SK-N-SH (cell line): ENCODE data around the gene MAP3K3. TPM values are rescaled to one million over a fixed set of nuclear protein-coding genes. Genes with fewer than 3 reads are reported as not detected.

Experiments used
- CTCF ChIA-PET: fragments of 300-600, 350-600 bp; formaldehyde crosslinking; extraction: SDS; loops from one replicate; lab custom pipeline; 2021; lab: Yijun Ruan, JAX
- POLR2A ChIA-PET: fragments of 350-600 bp; sonication (Branson Sonifier 250); formaldehyde crosslinking; extraction: SDS; loops from one replicate; lab custom pipeline; 2020; ENCODE audit warnings: antibody characterized with exemption, inconsistent platforms; lab: Yijun Ruan, JAX
- DNase-seq: peaks from one replicate; pipeline ENCODE4 v3.0.0; 2012
- H2AFZ ChIP-seq: fragments of 200-600 bp; sonication (generic); 2 replicates; pipeline ENCODE4 v1.8.1; 2016; ENCODE audit warnings: antibody characterized with exemption, mild to moderate bottlenecking, low read depth
- H3F3A ChIP-seq: fragments of 200-600 bp; sonication (generic); replicated peaks from 2 replicates; pipeline ENCODE3; 2016; ENCODE audit warnings: antibody characterized with exemption, mild to moderate bottlenecking; ENCODE audit not compliant: insufficient read depth
- H3K27ac ChIP-seq, 2 experiments: fragments of 200-500 bp in 1 of 2; fragments of 200-600 bp in 1 of 2; sonication (Bioruptor generic) in 1 of 2; sonication (generic), shearing (Covaris generic) in 1 of 2; 2 replicates each; pipeline versions ENCODE4 v1.5.1 to v1.6.1; 2014 to 2016; ENCODE audit warnings: low read depth in 2 of 2, inconsistent platforms in 1 of 2, low read length in 1 of 2, mild to moderate bottlenecking in 1 of 2, mixed read lengths in 1 of 2
- H3K27me3 ChIP-seq: fragments of 200-600 bp; sonication (generic), shearing (Covaris generic); 2 replicates; pipeline ENCODE4 v1.6.1; 2016; ENCODE audit warnings: mixed run types; ENCODE audit not compliant: insufficient read depth
- H3K36me3 ChIP-seq, 2 experiments: fragments of 200-500 bp in 1 of 2; fragments of 200-600 bp in 1 of 2; sonication (Bioruptor generic) in 1 of 2; sonication (generic) in 1 of 2; replicated peaks in 1 of 2; 2 replicates each; pipeline versions ENCODE3 to v1.5.1; 2014 to 2016; ENCODE audit warnings: low read length in 1 of 2, mild to moderate bottlenecking in 1 of 2; ENCODE audit not compliant: insufficient read depth in 2 of 2, control insufficient read depth in 1 of 2
- H3K4me1 ChIP-seq, 2 experiments: fragments of 200-500 bp in 1 of 2; fragments of 200-600 bp in 1 of 2; sonication (Bioruptor generic) in 1 of 2; sonication (generic), shearing (Covaris generic) in 1 of 2; 2 replicates each; pipeline versions ENCODE4 v1.5.1 to v1.6.1; 2014 to 2016; ENCODE audit warnings: low read depth in 1 of 2, low read length in 1 of 2, mixed run types in 1 of 2; ENCODE audit not compliant: insufficient read depth in 2 of 2, control insufficient read depth in 1 of 2
- H3K4me2 ChIP-seq: fragments of 200-600 bp; sonication (generic), shearing (Covaris generic); 2 replicates; pipeline ENCODE4 v1.6.1; 2017; ENCODE audit warnings: mixed run types
- H3K4me3 ChIP-seq, 2 experiments: fragments of 200-500 bp in 1 of 2; fragments of 200-600 bp in 1 of 2; sonication (Bioruptor generic) in 1 of 2; sonication (generic), shearing (Covaris generic) in 1 of 2; 2 replicates each; pipeline versions ENCODE4 v1.5.1 to v1.8.1; 2014 to 2016; ENCODE audit warnings: low read depth in 2 of 2, inconsistent platforms in 1 of 2, low read length in 1 of 2, mild to moderate bottlenecking in 1 of 2, mixed read lengths in 1 of 2, moderate library complexity in 1 of 2
- H3K79me2 ChIP-seq: fragments of 200-600 bp; sonication (generic); 2 replicates; pipeline ENCODE4 v1.8.1; 2017; ENCODE audit warnings: mild to moderate bottlenecking; ENCODE audit not compliant: insufficient read depth
- H3K9ac ChIP-seq: fragments of 200-600 bp; sonication (generic); 2 replicates; pipeline ENCODE4 v1.6.1; 2017; ENCODE audit warnings: mixed run types
- H3K9me2 ChIP-seq: fragments of 200-600 bp; sonication (generic); 2 replicates; pipeline ENCODE4 v1.6.1; 2017; ENCODE audit warnings: mixed run types
- H3K9me3 ChIP-seq: fragments of 200-600 bp; sonication (generic); 2 replicates; pipeline ENCODE4 v1.6.1; 2017; ENCODE audit warnings: mixed run types, mild to moderate bottlenecking, moderate library complexity
- H4K20me1 ChIP-seq: fragments of 200-600 bp; sonication (generic); 2 replicates; pipeline ENCODE4 v1.6.1; 2017; ENCODE audit warnings: mild to moderate bottlenecking, mixed run types; ENCODE audit not compliant: insufficient read depth
- EZH2phosphoT487 ChIP-seq: fragments of 200-600 bp; sonication (generic); IDR thresholded peaks from 2 replicates; pipeline ENCODE4 v1.6.1; 2017; ENCODE audit warnings: low read depth, mixed run types, mild to moderate bottlenecking, antibody characterized with exemption, moderate library complexity, borderline replicate concordance
- FOSL2 ChIP-seq: IDR thresholded peaks from 2 replicates; pipeline ENCODE4 v1.4.0; 2012; ENCODE audit warnings: low read depth, mild to moderate bottlenecking, moderate library complexity, borderline replicate concordance
- GATA2 ChIP-seq: sonication (generic); formaldehyde crosslinking; IDR thresholded peaks from 2 replicates; pipeline ENCODE4 v1.5.0; 2020; ENCODE audit warnings: mild to moderate bottlenecking, missing genetic modification reagents
- JUND ChIP-seq: IDR thresholded peaks from 2 replicates; pipeline ENCODE4 v1.4.0; 2012
- MEF2A ChIP-seq: IDR thresholded peaks from 2 replicates; pipeline ENCODE4 v1.4.0; 2012; ENCODE audit warnings: low read depth, borderline replicate concordance
- MXI1 ChIP-seq: IDR thresholded peaks from 2 replicates; pipeline ENCODE4 v1.6.1; 2012; ENCODE audit warnings: mild to moderate bottlenecking, low read depth, low read length, improper control_type of control experiment
- NFIC ChIP-seq: IDR thresholded peaks from 2 replicates; pipeline ENCODE4 v1.4.0; 2012; ENCODE audit warnings: borderline replicate concordance
- RAD21 ChIP-seq: IDR thresholded peaks from 2 replicates; pipeline ENCODE4 v1.6.1; 2012; ENCODE audit warnings: mild to moderate bottlenecking, low read length
- RFX5 ChIP-seq: IDR thresholded peaks from 2 replicates; pipeline ENCODE4 v1.6.1; 2012; ENCODE audit warnings: mild to moderate bottlenecking, improper control_type of control experiment, low read length
- SIN3A ChIP-seq: IDR thresholded peaks from 2 replicates; pipeline ENCODE4 v1.6.1; 2012; ENCODE audit warnings: low read depth, mild to moderate bottlenecking, low read length, moderate library complexity, borderline replicate concordance
- SMC3 ChIP-seq: IDR thresholded peaks from 2 replicates; pipeline ENCODE4 v1.6.1; 2012; ENCODE audit warnings: low read depth, low read length, improper control_type of control experiment
- TAF1 ChIP-seq: IDR thresholded peaks from 2 replicates; pipeline ENCODE4 v1.6.1; 2012; ENCODE audit warnings: low read depth, mild to moderate bottlenecking, low read length, moderate library complexity, borderline replicate concordance
- TCF12 ChIP-seq: IDR thresholded peaks from 2 replicates; pipeline ENCODE4 v1.4.0; 2012
- YY1 ChIP-seq: IDR thresholded peaks from 2 replicates; pipeline ENCODE4 v1.4.0; 2012; ENCODE audit warnings: low read depth, mild to moderate bottlenecking
- WGBS: methylation state at CpG from one replicate; pipeline ENCODE4 v1.1.6; 2017; ENCODE audit warnings: low lambda C conversion rate; 5-methylcytosine and 5-hydroxymethylcytosine counted together
- polyA plus RNA-seq, 3 experiments: library from polyadenylated mRNA; depleted of rRNA; stranded (reverse); fragments of >200 nt; gene quantifications; 2 replicates each; pipeline ENCODE4 v1.2.3, GENCODE V29; 2012
- TF ChIP-seq, protein P1 (sequence below): fragments of 200-600 bp; sonication (generic); IDR thresholded peaks from 2 replicates; pipeline ENCODE4 v1.6.1; 2017; ENCODE audit warnings: antibody characterized with exemption, mild to moderate bottlenecking, moderate library complexity
- TF ChIP-seq, protein P2 (sequence below): IDR thresholded peaks from 2 replicates; pipeline ENCODE4 v1.4.0; 2012; ENCODE audit warnings: low read depth, borderline replicate concordance
- TF ChIP-seq, protein P3 (sequence below): fragments of 150-350 bp; IDR thresholded peaks from 2 replicates; pipeline ENCODE4 v1.6.1; 2016; ENCODE audit warnings: mild to moderate bottlenecking, low read depth, low read length

MAP3K3 gene
- polyA plus RNA-seq, 1 of the 3 experiments (the other 2 are of a cell fraction) = 25.3 TPM

DNA sequence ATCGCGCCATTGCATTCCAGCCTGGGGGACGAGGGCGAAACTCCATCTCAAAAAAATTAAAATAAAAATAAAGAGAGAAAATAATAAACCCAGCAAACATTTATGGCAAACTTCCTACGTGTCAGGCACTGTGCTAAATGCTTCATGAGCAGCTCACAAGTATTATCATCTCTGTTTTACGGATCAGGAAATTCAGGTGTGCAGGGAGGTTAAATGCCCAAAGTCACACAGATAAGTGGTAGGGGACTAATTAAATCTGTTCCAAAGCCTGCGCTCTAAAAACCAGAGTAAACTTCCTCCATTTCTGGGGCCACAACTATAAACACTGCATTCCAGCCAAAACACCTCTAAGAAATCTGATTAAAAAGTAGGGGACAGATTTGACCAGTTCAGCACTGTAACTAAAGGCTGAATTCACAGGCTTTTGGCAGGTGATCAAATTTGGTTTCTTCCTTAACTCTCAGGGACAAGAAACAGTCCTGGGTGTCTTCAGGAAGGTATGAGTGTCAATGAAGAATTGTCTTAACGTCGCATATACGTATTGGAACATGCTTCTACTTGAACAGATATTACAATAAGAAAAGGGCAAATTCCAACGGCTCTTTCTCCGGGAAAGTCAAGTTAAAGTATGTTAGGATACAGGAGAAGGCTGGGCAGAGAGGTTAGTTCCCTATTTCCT, 118.4 kb downstream of the MAP3K3 start (continued):
- TF ChIP-seq RAD21 (no peak), YY1 (no peak), RFX5 (no peak), TCF12 (no peak), EZH2phosphoT487 (no peak), MEF2A (no peak), NFIC (no peak), GATA2 (CRISPR knock-in tag) (no peak), MXI1 (no peak), JUND (no peak)
- TF ChIP-seq, protein P1, sequence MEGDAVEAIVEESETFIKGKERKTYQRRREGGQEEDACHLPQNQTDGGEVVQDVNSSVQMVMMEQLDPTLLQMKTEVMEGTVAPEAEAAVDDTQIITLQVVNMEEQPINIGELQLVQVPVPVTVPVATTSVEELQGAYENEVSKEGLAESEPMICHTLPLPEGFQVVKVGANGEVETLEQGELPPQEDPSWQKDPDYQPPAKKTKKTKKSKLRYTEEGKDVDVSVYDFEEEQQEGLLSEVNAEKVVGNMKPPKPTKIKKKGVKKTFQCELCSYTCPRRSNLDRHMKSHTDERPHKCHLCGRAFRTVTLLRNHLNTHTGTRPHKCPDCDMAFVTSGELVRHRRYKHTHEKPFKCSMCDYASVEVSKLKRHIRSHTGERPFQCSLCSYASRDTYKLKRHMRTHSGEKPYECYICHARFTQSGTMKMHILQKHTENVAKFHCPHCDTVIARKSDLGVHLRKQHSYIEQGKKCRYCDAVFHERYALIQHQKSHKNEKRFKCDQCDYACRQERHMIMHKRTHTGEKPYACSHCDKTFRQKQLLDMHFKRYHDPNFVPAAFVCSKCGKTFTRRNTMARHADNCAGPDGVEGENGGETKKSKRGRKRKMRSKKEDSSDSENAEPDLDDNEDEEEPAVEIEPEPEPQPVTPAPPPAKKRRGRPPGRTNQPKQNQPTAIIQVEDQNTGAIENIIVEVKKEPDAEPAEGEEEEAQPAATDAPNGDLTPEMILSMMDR = no peak
- TF ChIP-seq, protein P2, sequence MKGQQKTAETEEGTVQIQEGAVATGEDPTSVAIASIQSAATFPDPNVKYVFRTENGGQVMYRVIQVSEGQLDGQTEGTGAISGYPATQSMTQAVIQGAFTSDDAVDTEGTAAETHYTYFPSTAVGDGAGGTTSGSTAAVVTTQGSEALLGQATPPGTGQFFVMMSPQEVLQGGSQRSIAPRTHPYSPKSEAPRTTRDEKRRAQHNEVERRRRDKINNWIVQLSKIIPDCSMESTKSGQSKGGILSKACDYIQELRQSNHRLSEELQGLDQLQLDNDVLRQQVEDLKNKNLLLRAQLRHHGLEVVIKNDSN = no peak
- TF ChIP-seq, protein P3, sequence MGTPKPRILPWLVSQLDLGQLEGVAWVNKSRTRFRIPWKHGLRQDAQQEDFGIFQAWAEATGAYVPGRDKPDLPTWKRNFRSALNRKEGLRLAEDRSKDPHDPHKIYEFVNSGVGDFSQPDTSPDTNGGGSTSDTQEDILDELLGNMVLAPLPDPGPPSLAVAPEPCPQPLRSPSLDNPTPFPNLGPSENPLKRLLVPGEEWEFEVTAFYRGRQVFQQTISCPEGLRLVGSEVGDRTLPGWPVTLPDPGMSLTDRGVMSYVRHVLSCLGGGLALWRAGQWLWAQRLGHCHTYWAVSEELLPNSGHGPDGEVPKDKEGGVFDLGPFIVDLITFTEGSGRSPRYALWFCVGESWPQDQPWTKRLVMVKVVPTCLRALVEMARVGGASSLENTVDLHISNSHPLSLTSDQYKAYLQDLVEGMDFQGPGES = no peak

DNA sequence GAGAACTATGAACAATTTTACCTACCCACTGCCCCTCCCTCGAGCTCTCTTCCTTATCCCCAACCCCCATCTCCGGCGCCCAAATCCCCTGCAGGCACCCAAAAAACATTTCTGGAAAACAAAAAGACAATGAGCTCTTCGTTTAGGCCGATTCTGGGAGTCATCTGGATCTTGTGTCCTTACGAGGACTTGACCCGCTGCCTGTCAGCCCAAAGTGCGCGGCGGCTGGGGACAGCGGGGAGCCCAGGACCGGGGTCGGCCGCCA, 118.9 kb downstream of the MAP3K3 start:
- CTCF ChIA-PET = interaction anchor here (0.6 to 1.2 kb wide), 3 partner anchors 14 to 129 kb away, joined by 3 to 4 read pairs (median 3); no protein-coding TSS in a partner anchor
- Histone ChIP-seq H3K79me2 (peaks cover 41% of the 10 kb centered on the region), H3K9me3 (no peaks in the 10 kb centered on the region), H3K9ac (peak overlapping the region; percentile 76), H3K27ac (peak overlapping the region; percentile 75 to 86), H3F3A (peaks cover 28% of the 10 kb centered on the region), H3K4me3 (peak overlapping the region; percentile 77 to 83), H3K27me3 (no peaks in the 10 kb centered on the region), H3K9me2 (no peaks in the 10 kb centered on the region), H3K36me3 (peaks cover 17 to 20% of the 10 kb centered on the region in 2 experiments), H2AFZ (peak overlapping the region; percentile 80), H4K20me1 (no peaks in the 10 kb centered on the region), H3K4me1 (peaks cover 5 to 6% of the 10 kb centered on the region in 2 experiments; a peak in 3 of 4 replicates), H3K4me2 (peak overlapping the region; percentile 84)
- 2% methylated on average over 14 of the region's 14 CpGs for WGBS
- TF ChIP-seq SMC3 (no peak), RAD21 (no peak), YY1 (no peak; the same call in 1 of the 2 replicates), JUND (no peak), TAF1 (no peak), SIN3A (peak; percentile 71; the same call in 1 of the 2 replicates), MXI1 (no peak), FOSL2 (no peak)
- TF ChIP-seq, protein P1 = no peak
- DNase-seq = no peak
- POLR2A ChIA-PET = interaction anchor here (0.6 to 1.6 kb wide), 3 partner anchors 19 to 102 kb away, joined by 3 read pairs; partner anchors contain the start of genes CCDC47, DDX42 and SMARCD2
